ELF-1 (cell line): ENCODE data around the gene GPC5.
"Not testable (repeated sequence)": the region's sequence is repeated elsewhere in the genome, so short reads cannot be mapped to it uniquely, and the experiment has no call there.

ENCODE experiments used
- DNase-seq: peaks from one replicate; pipeline ENCODE4 v3.0.0-alpha.2; 2016; ENCODE audit warnings: low read depth, low spot score

Gene GPC5

GRCh38 chr13:91868351-91868750 lies 469.9 kb downstream of the GPC5 start:
- DNase-seq = no peak

- DNase-seq = no peak
Observed at GRCh38 chr13:91878491-91878890, 480.1 kb downstream of the GPC5 start.

- no peak for DNase-seq
Observed at GRCh38 chr13:91879360-91879759, 480.9 kb downstream of the GPC5 start.

- no peak for DNase-seq
Observed at GRCh38 chr13:91882918-91883317, 484.5 kb downstream of the GPC5 start.

- no peak for DNase-seq
Observed at GRCh38 chr13:91889641-91890040, 491.2 kb downstream of the GPC5 start.

GRCh38 chr13:91891141-91891540 lies 492.7 kb downstream of the GPC5 start:
- no peak for DNase-seq

GRCh38 chr13:91893040-91893439 lies 494.6 kb downstream of the GPC5 start:
- no peak for DNase-seq

GRCh38 chr13:91894316-91894715 lies 495.9 kb downstream of the GPC5 start:
- no peak for DNase-seq

- DNase-seq = no peak
Observed at GRCh38 chr13:91896547-91896946, 498.1 kb downstream of the GPC5 start.

GRCh38 chr13:91898986-91899385 lies 500.6 kb downstream of the GPC5 start:
- not testable (repeated sequence) for DNase-seq

- DNase-seq = no peak
Observed at GRCh38 chr13:91902291-91902690, 503.9 kb downstream of the GPC5 start.

GRCh38 chr13:91904005-91904404 lies 505.6 kb downstream of the GPC5 start:
- DNase-seq = no peak

- DNase-seq = no peak
Observed at GRCh38 chr13:91904597-91904996, 506.2 kb downstream of the GPC5 start.

GRCh38 chr13:91907398-91907797 lies 509.0 kb downstream of the GPC5 start:
- DNase-seq = no peak

GRCh38 chr13:91909617-91910016 lies 511.2 kb downstream of the GPC5 start:
- DNase-seq = no peak

- DNase-seq = no peak
Observed at GRCh38 chr13:91922969-91923592, 524.7 kb downstream of the GPC5 start.

GRCh38 chr13:91930687-91931086 lies 532.3 kb downstream of the GPC5 start:
- no peak for DNase-seq

- DNase-seq = no peak
Observed at GRCh38 chr13:91934354-91934753, 535.9 kb downstream of the GPC5 start.

- DNase-seq = no peak
Observed at GRCh38 chr13:91946498-91947070, 548.2 kb downstream of the GPC5 start.

GRCh38 chr13:91948736-91949135 lies 550.3 kb downstream of the GPC5 start:
- DNase-seq = no peak

GRCh38 chr13:91950803-91951202 lies 552.4 kb downstream of the GPC5 start:
- no peak for DNase-seq

- DNase-seq = no peak
Observed at GRCh38 chr13:91955546-91956355, 557.3 kb downstream of the GPC5 start.

- DNase-seq = no peak
Observed at GRCh38 chr13:91960947-91961346, 562.5 kb downstream of the GPC5 start.
